NT2/D1 (cell line): Measurements from ENCODE around the gene BATF3.

Experiments
- DNase-seq: peaks from one replicate; pipeline ENCODE4 v3.0.0-alpha.2; 2011; ENCODE audit warnings: low read depth, low spot score
- H3K27me3 ChIP-seq: 2 replicates; pipeline ENCODE4 v1.6.0; 2011; ENCODE audit warnings: mild to moderate bottlenecking; ENCODE audit not compliant: insufficient read length, insufficient read depth
- H3K36me3 ChIP-seq: 2 replicates; pipeline ENCODE4 v1.6.1; 2011; ENCODE audit warnings: mild to moderate bottlenecking, low read length, mixed read lengths; ENCODE audit not compliant: insufficient read depth, insufficient read length
- H3K4me1 ChIP-seq: 2 replicates; pipeline ENCODE4 v1.5.1; 2011; ENCODE audit not compliant: insufficient read depth, insufficient read length
- H3K4me3 ChIP-seq: 2 replicates; pipeline ENCODE4 v1.5.1; 2011; ENCODE audit warnings: low read depth; ENCODE audit not compliant: insufficient read length
- H3K9ac ChIP-seq: 2 replicates; pipeline ENCODE4 v1.6.0; 2011; ENCODE audit warnings: low read depth; ENCODE audit not compliant: insufficient read length
- H3K9me3 ChIP-seq: 2 replicates; pipeline ENCODE4 v1.5.1; 2011; ENCODE audit warnings: mild to moderate bottlenecking, low read length; ENCODE audit not compliant: insufficient read depth
- SUZ12 ChIP-seq: IDR thresholded peaks from 2 replicates; pipeline ENCODE4 v1.6.1; 2011; ENCODE audit not compliant: insufficient read length, insufficient read depth; ENCODE audit errors: extremely low read depth
- YY1 ChIP-seq: IDR thresholded peaks from 2 replicates; pipeline ENCODE4 v1.6.1; 2011; ENCODE audit not compliant: insufficient read length, insufficient read depth
- ZNF274 ChIP-seq: IDR thresholded peaks from 2 replicates; pipeline ENCODE4 v1.6.1; 2011; ENCODE audit warnings: mild to moderate bottlenecking, low read depth, low read length

Gene BATF3

GRCh38 chr1:212703991-212704564 is 4.4 kb upstream of the BATF3 start:
- Histone ChIP-seq H3K27me3 (peaks cover 51% of the 10 kb centered on the region), H3K4me3 (no peak overlapping the region), H3K9me3 (no peaks in the 10 kb centered on the region), H3K4me1 (peaks cover 4% of the 10 kb centered on the region), H3K9ac (no peak overlapping the region), H3K36me3 (no peaks in the 10 kb centered on the region)
- DNase-seq: no peak
- TF ChIP-seq YY1 (no peak), SUZ12 (no peak), ZNF274 (no peak)

GRCh38 chr1:212702672-212703071 is 3.0 kb upstream of the BATF3 start:
- no peak for DNase-seq
- H3K4me1 ChIP-seq: peaks cover 4% of the 10 kb centered on the region
- H3K9ac ChIP-seq: no peak overlapping the region
- no peak for TF ChIP-seq SUZ12
- no peak for TF ChIP-seq YY1
- no peak for TF ChIP-seq ZNF274
- peaks cover 65% of the 10 kb centered on the region for H3K27me3 ChIP-seq
- no peak overlapping the region for H3K4me3 ChIP-seq
- H3K9me3 ChIP-seq: no peaks in the 10 kb centered on the region
- no peaks in the 10 kb centered on the region for H3K36me3 ChIP-seq

DNA sequence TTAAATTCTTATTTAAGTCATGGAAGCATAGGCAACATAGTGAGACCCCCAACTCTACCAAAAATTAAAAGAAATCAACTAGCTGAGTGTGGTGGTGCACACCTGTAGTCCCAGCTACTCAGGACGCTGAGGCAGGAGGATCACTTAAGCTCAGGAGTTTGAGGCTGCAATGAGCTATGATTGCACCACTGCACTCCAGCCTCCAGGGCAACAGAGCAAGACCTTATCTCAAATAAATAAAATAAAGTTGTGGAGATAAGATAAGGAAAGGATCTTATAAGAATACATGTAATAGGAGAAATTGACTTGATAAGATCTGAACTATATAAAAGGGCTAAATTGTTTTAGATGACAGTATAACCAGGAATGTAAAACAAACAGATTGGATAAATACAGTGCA is 2.3 kb upstream of the BATF3 start:
- Histone ChIP-seq H3K27me3 (peaks cover 72% of the 10 kb centered on the region), H3K9me3 (no peaks in the 10 kb centered on the region), H3K4me1 (peaks cover 4% of the 10 kb centered on the region), H3K9ac (no peak overlapping the region), H3K4me3 (no peak overlapping the region), H3K36me3 (no peaks in the 10 kb centered on the region)
- TF ChIP-seq SUZ12 (no peak), YY1 (no peak), ZNF274 (no peak)
- no peak for DNase-seq

DNA sequence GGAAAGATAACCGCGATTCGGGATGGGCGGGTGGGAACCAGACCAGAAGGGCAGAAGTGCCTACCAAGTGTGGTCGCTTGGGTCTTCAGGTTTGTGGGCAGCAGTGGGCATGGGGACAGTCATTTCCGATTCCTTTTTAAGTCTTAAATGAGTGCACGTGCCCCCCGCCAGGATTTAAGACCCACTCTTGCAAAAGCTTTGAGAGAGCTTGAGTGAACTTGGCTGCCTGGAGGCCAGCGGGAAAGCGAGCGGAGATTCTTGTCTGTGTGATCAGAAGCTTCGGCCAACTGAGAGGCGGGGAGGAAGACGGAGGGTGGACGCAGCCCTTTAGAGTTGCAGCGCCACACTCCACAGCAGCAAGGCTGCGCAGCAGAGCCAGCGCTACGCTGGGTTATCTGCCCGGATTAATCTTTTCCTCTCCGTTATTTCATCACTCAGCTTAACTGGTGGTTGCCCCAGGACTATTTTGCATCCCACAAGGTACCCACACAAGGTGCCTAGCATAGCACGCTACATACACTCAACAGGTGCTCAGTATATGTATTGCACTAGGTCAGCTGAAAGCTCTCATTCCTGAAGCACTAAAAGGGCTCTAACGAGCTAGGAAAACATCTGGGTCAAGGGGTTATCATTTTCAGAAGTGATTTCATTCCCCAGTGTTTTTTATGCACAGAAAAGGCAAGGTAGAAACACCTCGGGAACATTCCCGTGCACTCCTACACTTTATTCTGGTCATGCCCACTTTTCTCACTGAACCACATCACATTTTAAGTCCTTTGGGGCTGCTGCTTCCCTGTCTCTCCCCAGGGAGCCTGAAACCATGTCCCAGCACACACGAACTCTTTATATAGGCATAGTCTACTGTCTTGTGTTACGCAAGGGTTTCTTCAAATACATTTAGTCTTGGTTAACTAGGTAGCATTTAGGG is 1.5 kb upstream of the BATF3 start:
- Histone ChIP-seq H3K36me3 (no peaks in the 10 kb centered on the region), H3K27me3 (peaks cover 76% of the 10 kb centered on the region), H3K4me1 (peaks cover 4% of the 10 kb centered on the region), H3K4me3 (peak overlapping the region; percentile 51), H3K9me3 (no peaks in the 10 kb centered on the region), H3K9ac (peak overlapping the region; percentile 57)
- TF ChIP-seq YY1: no peak
- no peak for TF ChIP-seq ZNF274
- TF ChIP-seq SUZ12: peak; percentile 37
- peak; percentile 35 for DNase-seq

GRCh38 chr1:212700223-212700891 is 717 bp upstream of the BATF3 start:
- Histone ChIP-seq H3K9ac (peak overlapping the region; percentile 57), H3K27me3 (peaks cover 76% of the 10 kb centered on the region)
- TF ChIP-seq SUZ12: peak; percentile 12
- TF ChIP-seq YY1: no peak
- TF ChIP-seq ZNF274: no peak

DNA sequence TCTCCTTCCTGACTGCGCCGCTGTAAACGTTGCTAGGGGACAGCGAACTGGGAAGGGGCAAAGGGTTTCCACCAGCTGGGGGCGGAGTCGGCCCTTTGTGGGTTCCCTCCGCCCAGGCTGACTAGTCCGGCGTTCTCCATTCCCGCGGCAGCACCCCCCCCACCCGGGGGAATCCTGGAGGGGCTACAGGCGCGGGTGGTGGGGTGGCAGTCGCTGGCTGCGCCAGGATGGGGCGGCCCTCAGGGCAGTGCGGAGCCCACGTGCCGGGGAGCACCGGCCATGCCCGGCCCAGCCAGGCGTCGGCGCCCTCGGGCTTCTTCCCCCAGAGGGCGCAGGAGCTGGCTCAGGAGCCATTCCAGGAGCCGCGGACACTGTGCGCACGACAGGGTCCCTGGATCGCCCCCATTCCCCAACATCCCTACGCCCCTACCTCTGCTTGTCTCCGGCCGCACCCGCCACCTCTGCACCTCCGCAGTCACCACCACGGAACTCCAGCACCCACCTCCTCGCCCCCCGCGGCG is 476 bp downstream of the BATF3 start:
- TF ChIP-seq ZNF274 (no peak), YY1 (no peak), SUZ12 (no peak)
- Histone ChIP-seq H3K9ac (peak overlapping the region; percentile 37), H3K36me3 (no peaks in the 10 kb centered on the region), H3K27me3 (peaks cover 74% of the 10 kb centered on the region), H3K9me3 (no peaks in the 10 kb centered on the region), H3K4me3 (peak overlapping the region; percentile 51), H3K4me1 (peaks cover 4% of the 10 kb centered on the region)
- peak; percentile 54 for DNase-seq

More at GRCh38 chr1:212700223-212700891, 717 bp upstream of the BATF3 start:
- no peak for DNase-seq
- Histone ChIP-seq H3K9me3 (no peaks in the 10 kb centered on the region), H3K36me3 (no peaks in the 10 kb centered on the region), H3K4me1 (peaks cover 4% of the 10 kb centered on the region), H3K4me3 (peak overlapping the region; percentile 51)

GRCh38 chr1:212698467-212699103 is 1.1 kb downstream of the BATF3 start:
- H3K27me3 ChIP-seq: peaks cover 68% of the 10 kb centered on the region
- H3K9ac ChIP-seq: peak overlapping the region; percentile 24
- no peak for DNase-seq
- no peaks in the 10 kb centered on the region for H3K36me3 ChIP-seq
- no peak for TF ChIP-seq YY1
- TF ChIP-seq SUZ12: no peak
- TF ChIP-seq ZNF274: no peak
- peaks cover 4% of the 10 kb centered on the region for H3K4me1 ChIP-seq
- H3K9me3 ChIP-seq: no peaks in the 10 kb centered on the region
- peak overlapping the region; percentile 51 for H3K4me3 ChIP-seq
